ENCODE data around the gene ZNF782. TPM values are rescaled to one million over a fixed set of nuclear protein-coding genes. Genes with fewer than 3 reads are reported as not detected.

ZNF782 gene
- total and polyA plus RNA-seq, 2 of the 8 experiments (the other 6 are each of a cell fraction or from before 2014, with no cell fraction given) = 1.4 to 7.4 TPM

- Histone ChIP-seq H2BK5ac (ENCODE audit: low read depth, low read length) (no peak overlapping the region), H2BK20ac (ENCODE audit: low read length) (no peak overlapping the region), H3K4ac (replicated peaks; ENCODE audit: insufficient read length, low read depth, low read length) (no peak overlapping the region), H3K4me1 (replicated peaks in 1 of 4; ENCODE audit: control insufficient read depth in 3 of 4, insufficient read depth in 4 of 4, low read length in 3 of 4) (peaks cover 0 to 6% (median 1%) of the 10 kb centered on the region in 4 experiments; a peak in 2 of 7 replicates), H3K23me2 (ENCODE audit: low read depth, low read length) (peaks cover 2% of the 10 kb centered on the region; the same call in 1 of the 2 replicates), H2AK5ac (ENCODE audit: low read depth, low read length) (no peak overlapping the region), H2BK15ac (ENCODE audit: low read length) (no peak overlapping the region), H3K79me2 (ENCODE audit: control insufficient read depth in 1 of 2, insufficient read depth in 2 of 2, low read length in 2 of 2) (no peaks in the 10 kb centered on the region), H3K18ac (ENCODE audit: extremely low read depth, low read length) (no peak overlapping the region), H2BK12ac (ENCODE audit: low read depth, low read length) (no peak overlapping the region), H3K23ac (ENCODE audit: insufficient read length) (no peak overlapping the region), H4K20me1 (replicated peaks in 1 of 2; ENCODE audit: control insufficient read depth in 1 of 2, insufficient read depth in 2 of 2, low read length in 2 of 2) (no peaks in the 10 kb centered on the region), H4K8ac (ENCODE audit: extremely low read depth, insufficient read depth, low read length) (no peak overlapping the region), H3K9me3 (ENCODE audit: insufficient read depth in 2 of 2, low read depth in 1 of 2, low read length in 1 of 2) (no peaks in the 10 kb centered on the region), H2BK120ac (replicated peaks; ENCODE audit: low read depth, low read length) (no peak overlapping the region), H2AFZ (ENCODE audit: low read length) (no peak overlapping the region), H3K56ac (replicated peaks; ENCODE audit: insufficient read length, low read depth, low read length) (no peak overlapping the region), H4K91ac (replicated peaks; ENCODE audit: insufficient read length, low read length) (no peak overlapping the region), H3K9ac (replicated peaks in 1 of 4; ENCODE audit: extremely low read depth in 1 of 4, low read depth in 3 of 4, low read length in 3 of 4) (no peak overlapping the region), H4K5ac (ENCODE audit: insufficient read length, low read depth, low read length) (no peak overlapping the region), H3K14ac (ENCODE audit: insufficient read length) (no peak overlapping the region), H3K36me3 (ENCODE audit: control insufficient read depth in 2 of 4, insufficient read depth in 4 of 4, low read length in 3 of 4) (no peaks in the 10 kb centered on the region), H3K4me3 (ENCODE audit: extremely low read depth in 1 of 4, insufficient read depth in 2 of 4, low read depth in 3 of 4, low read length in 4 of 4) (no peak overlapping the region), H3K27ac (ENCODE audit: low read depth, low read length) (no peak overlapping the region), H3K79me1 (ENCODE audit: low read depth, low read length) (no peaks in the 10 kb centered on the region), H3K27me3 (replicated peaks in 1 of 4; ENCODE audit: control insufficient read depth in 3 of 4, extremely low read depth in 1 of 4, insufficient read depth in 3 of 4, low read length in 3 of 4) (0 out of 7 replicates have a peak, but pooled peaks cover 0 to 8% (median 2%) of the 10 kb centered on the region in 4 experiments), H3K4me2 (ENCODE audit: insufficient read depth in 1 of 2, low read depth in 2 of 2, low read length in 2 of 2) (no peak overlapping the region; a peak in 1 of 4 replicates)
- CTCF ChIA-PET (ENCODE audit: partially characterized antibody) = interaction anchor here (0.7 to 6.0 kb wide), 9 partner anchors 7 to 1411 kb away, joined by 3 to 93 read pairs (median 7); no protein-coding TSS in a partner anchor
- no peak for DNase-seq (ENCODE audit: low read depth in 1 of 2, low spot score in 2 of 2)
- FAIRE-seq = no peak
- POLR2A ChIA-PET (ENCODE audit: partially characterized antibody) = interaction anchor here (0.9 to 1.7 kb wide), 4 partner anchors 15 to 346 kb away, joined by 3 to 6 read pairs (median 4); partner anchors contain the start of gene ZNF782
- 91% methylated on average over 7 of the region's 7 CpGs; no CpG with 5 or more reads in 1 of the 2 experiments for WGBS, 2 experiments (ENCODE audit: extremely low coverage in 1 of 2, insufficient coverage in 1 of 2, insufficient read length in 1 of 2, insufficient replicate concordance in 2 of 2, low coverage in 1 of 2, low lambda C conversion rate in 2 of 2, missing lambda C conversion rate in 1 of 2)
- TF ChIP-seq EZH2 (IDR thresholded peaks at IDR 0.05; ENCODE audit: low read depth, low read length, severe bottlenecking) (no peak), KDM1A (IDR thresholded peaks at IDR 0.05; ENCODE audit: borderline replicate concordance, low read length) (no peak), ATF3 (IDR thresholded peaks at IDR 0.05; ENCODE audit: insufficient read depth, low read depth, low read length) (no peak), POLR2AphosphoS5 (IDR thresholded peaks at IDR 0.05; ENCODE audit: low read depth, low read length) (no peak), CBX5 (IDR thresholded peaks at IDR 0.05; ENCODE audit: low read depth, low read length) (no peak), MAX (IDR thresholded peaks at IDR 0.05) (no peak), SUZ12 (IDR thresholded peaks at IDR 0.05; ENCODE audit: low read length) (no peak), E2F6 (IDR thresholded peaks at IDR 0.05) (no peak), BRCA1 (IDR thresholded peaks at IDR 0.05; ENCODE audit: low read depth, low read length) (no peak), EP300 (IDR thresholded peaks at IDR 0.05; ENCODE audit: borderline replicate concordance in 1 of 2, low read depth in 2 of 2, low read length in 2 of 2) (no peak), SIRT6 (IDR thresholded peaks at IDR 0.05; ENCODE audit: low read length) (no peak)
Measured at GRCh38 chr9:96874201-96874785, 20.0 kb upstream of the ZNF782 start.
